Measurements from ENCODE around the gene ASS1.

- TF ChIP-seq CTCF (conservative IDR thresholded peaks at IDR 0.05) = no peak
- TF ChIP-seq ZFX (IDR thresholded peaks at IDR 0.05) = no peak
These were observed 8.1 kb downstream of the ASS1 start for GRCh38 chr9:130452835-130453234.

All from C4-2B (cell line).